ENCODE data around the gene CPM. TPM values are rescaled to one million over a fixed set of nuclear protein-coding genes. Genes with fewer than 3 reads are reported as not detected.
"Not testable (repeated sequence)": the region's sequence is repeated elsewhere in the genome, so short reads cannot be mapped to it uniquely, and the experiment has no call there.

CPM gene
- total RNA-seq, 1 experiment from 2014 or later: 4.2 TPM

DNA sequence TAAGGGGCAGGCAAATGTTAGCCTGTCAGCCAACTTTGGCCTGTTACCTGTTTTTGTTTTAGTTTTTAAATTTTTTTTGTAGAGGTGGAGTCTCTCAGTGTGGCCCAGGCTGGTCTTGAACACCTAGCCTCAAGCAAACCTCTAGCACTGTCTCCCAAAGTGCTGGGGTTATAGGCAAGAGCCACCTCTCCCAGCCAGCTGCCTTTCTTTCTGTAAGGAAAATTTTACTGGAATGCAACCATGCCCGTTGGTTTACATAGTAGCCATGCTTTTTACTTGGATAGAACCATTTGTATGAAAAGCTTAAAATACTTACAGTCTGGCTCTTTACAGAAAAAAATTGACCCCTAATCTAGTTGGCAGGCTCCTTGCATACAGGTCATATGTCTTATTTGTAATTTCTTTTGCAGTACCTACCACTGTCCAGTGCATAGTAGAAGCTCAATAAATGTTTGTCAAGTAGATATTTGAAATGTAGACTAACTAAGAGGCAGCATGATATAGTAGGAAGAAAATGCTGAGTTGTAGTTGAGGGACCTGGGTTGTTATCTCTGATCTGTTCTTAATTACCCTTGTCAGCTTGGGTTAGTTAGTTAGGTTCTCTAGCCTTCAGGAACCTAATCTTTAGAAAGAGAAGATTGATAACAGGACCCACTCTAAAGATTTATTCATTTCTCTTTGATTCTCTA is 120.3 kb downstream of the CPM start:
- no peak overlapping the region for H3K4me2 ChIP-seq
- H3K27ac ChIP-seq: no peak overlapping the region
- peaks cover 8% of the 10 kb centered on the region for H3K4me1 ChIP-seq (replicated peaks; ENCODE audit: insufficient read depth)
- H3K79me2 ChIP-seq (ENCODE audit: low read depth): peaks cover 67% of the 10 kb centered on the region
- H3K9me2 ChIP-seq (ENCODE audit: insufficient read depth): no peaks in the 10 kb centered on the region
- peaks cover 25% of the 10 kb centered on the region for H4K20me1 ChIP-seq (ENCODE audit: insufficient read depth)
- POLR2A ChIA-PET (ENCODE audit: unreplicated experiment): interaction anchor here (0.6 to 0.7 kb wide), 3 partner anchors 13 to 100 kb away, joined by 5 to 6 read pairs (median 6); no protein-coding TSS in a partner anchor
- CTCF ChIA-PET: no interaction called here
- intact Hi-C loops (cut with micrococcal nuclease; ENCODE audit: unreplicated experiment): no loop called here
- BruUV-seq (replicated peaks): no TSS peak
- no peaks in the 10 kb centered on the region for H3K9me3 ChIP-seq (ENCODE audit: insufficient read depth, low read depth)
- no peaks in the 10 kb centered on the region for H3K27me3 ChIP-seq (ENCODE audit: insufficient read depth, low read depth)
- TF ChIP-seq, protein P1, sequence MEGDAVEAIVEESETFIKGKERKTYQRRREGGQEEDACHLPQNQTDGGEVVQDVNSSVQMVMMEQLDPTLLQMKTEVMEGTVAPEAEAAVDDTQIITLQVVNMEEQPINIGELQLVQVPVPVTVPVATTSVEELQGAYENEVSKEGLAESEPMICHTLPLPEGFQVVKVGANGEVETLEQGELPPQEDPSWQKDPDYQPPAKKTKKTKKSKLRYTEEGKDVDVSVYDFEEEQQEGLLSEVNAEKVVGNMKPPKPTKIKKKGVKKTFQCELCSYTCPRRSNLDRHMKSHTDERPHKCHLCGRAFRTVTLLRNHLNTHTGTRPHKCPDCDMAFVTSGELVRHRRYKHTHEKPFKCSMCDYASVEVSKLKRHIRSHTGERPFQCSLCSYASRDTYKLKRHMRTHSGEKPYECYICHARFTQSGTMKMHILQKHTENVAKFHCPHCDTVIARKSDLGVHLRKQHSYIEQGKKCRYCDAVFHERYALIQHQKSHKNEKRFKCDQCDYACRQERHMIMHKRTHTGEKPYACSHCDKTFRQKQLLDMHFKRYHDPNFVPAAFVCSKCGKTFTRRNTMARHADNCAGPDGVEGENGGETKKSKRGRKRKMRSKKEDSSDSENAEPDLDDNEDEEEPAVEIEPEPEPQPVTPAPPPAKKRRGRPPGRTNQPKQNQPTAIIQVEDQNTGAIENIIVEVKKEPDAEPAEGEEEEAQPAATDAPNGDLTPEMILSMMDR (conservative IDR thresholded peaks at IDR 0.05): no peak
- TF ChIP-seq EZH2 (IDR thresholded peaks at IDR 0.05; ENCODE audit: low read depth): no peak
- DNase-seq: no peak
- peaks cover 10% of the 10 kb centered on the region; the same call in 1 of the 2 replicates for H3F3A ChIP-seq (ENCODE audit: insufficient read depth, low read depth)
- no peak overlapping the region for H2AFZ ChIP-seq
- peaks cover 36% of the 10 kb centered on the region for H3K36me3 ChIP-seq (ENCODE audit: low read depth)
- no peak overlapping the region for H3K4me3 ChIP-seq

DNA sequence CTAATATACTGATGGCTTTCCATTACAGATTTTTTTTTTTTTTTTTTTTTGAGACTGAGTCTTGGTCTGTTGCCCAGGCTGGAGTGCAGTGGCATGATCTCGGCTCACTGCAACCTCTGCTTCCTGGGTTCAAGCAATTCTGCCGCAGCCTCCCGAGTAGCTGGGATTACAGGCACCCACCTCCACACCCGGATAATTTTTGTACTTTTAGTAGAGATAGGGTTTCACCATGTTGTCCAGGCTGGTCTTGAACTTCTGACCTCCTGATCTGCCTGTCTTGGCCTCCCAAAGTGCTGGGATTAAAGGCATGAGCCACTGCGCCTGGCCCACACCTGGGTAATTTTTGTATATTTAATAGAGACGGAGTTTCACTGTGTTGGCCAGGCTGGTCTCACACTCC is 121.4 kb downstream of the CPM start:
- Histone ChIP-seq H3K36me3 (ENCODE audit: low read depth) (peaks cover 36% of the 10 kb centered on the region), H3K4me1 (replicated peaks; ENCODE audit: insufficient read depth) (peaks cover 16% of the 10 kb centered on the region), H4K20me1 (ENCODE audit: insufficient read depth) (peaks cover 18% of the 10 kb centered on the region), H3K79me2 (ENCODE audit: low read depth) (peaks cover 60% of the 10 kb centered on the region), H3F3A (ENCODE audit: insufficient read depth, low read depth) (peaks cover 21% of the 10 kb centered on the region)
- H3K4me2 ChIP-seq; intact Hi-C loops (cut with micrococcal nuclease; ENCODE audit: unreplicated experiment); H3K27ac ChIP-seq; POLR2A ChIA-PET (ENCODE audit: unreplicated experiment); DNase-seq; H3K9me2 ChIP-seq (ENCODE audit: insufficient read depth); H3K9me3 ChIP-seq (ENCODE audit: insufficient read depth, low read depth); BruUV-seq (replicated peaks); H2AFZ ChIP-seq; H3K4me3 ChIP-seq; H3K27me3 ChIP-seq (ENCODE audit: insufficient read depth, low read depth): not testable (repeated sequence)
- CTCF ChIA-PET: interaction anchor here (0.6 to 0.7 kb wide), 2 partner anchors 344 to 418 kb away, joined by 3 to 5 read pairs; no protein-coding TSS in a partner anchor

DNA sequence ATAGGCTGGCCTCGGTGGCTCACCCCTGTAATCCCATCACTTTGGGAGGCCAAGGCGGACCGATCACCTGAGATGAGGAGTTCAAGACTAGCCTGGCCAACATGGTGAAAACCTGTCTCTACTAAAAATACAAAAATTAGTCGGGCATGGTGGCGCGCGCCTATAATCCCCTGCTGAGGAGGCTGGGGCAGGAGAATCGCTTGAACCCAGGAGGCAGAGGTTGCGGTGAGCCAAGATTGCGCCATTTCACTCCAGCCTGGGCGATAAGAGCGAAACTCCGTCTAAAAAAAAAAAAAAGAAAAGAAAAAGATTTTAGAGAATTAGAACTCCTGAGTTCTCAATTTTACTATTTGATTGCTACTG is 123.0 kb downstream of the CPM start:
- Histone ChIP-seq H3K79me2 (ENCODE audit: low read depth) (peaks cover 60% of the 10 kb centered on the region), H3K36me3 (ENCODE audit: low read depth) (peaks cover 36% of the 10 kb centered on the region), H3F3A (ENCODE audit: insufficient read depth, low read depth) (peaks cover 28% of the 10 kb centered on the region), H3K4me1 (replicated peaks; ENCODE audit: insufficient read depth) (peaks cover 20% of the 10 kb centered on the region), H4K20me1 (ENCODE audit: insufficient read depth) (peaks cover 15% of the 10 kb centered on the region), H3K4me3 (peak overlapping the region; percentile 84; the same call in 1 of the 2 replicates), H3K27ac (peak overlapping the region; percentile 92; the same call in 1 of the 2 replicates)
- DNase-seq; intact Hi-C loops (cut with micrococcal nuclease; ENCODE audit: unreplicated experiment); H3K27me3 ChIP-seq (ENCODE audit: insufficient read depth, low read depth); H2AFZ ChIP-seq; H3K4me2 ChIP-seq; H3K9me2 ChIP-seq (ENCODE audit: insufficient read depth); POLR2A ChIA-PET (ENCODE audit: unreplicated experiment); H3K9me3 ChIP-seq (ENCODE audit: insufficient read depth, low read depth); CTCF ChIA-PET: not testable (repeated sequence)
- TSS peak; percentile 43 for BruUV-seq (replicated peaks)

DNA sequence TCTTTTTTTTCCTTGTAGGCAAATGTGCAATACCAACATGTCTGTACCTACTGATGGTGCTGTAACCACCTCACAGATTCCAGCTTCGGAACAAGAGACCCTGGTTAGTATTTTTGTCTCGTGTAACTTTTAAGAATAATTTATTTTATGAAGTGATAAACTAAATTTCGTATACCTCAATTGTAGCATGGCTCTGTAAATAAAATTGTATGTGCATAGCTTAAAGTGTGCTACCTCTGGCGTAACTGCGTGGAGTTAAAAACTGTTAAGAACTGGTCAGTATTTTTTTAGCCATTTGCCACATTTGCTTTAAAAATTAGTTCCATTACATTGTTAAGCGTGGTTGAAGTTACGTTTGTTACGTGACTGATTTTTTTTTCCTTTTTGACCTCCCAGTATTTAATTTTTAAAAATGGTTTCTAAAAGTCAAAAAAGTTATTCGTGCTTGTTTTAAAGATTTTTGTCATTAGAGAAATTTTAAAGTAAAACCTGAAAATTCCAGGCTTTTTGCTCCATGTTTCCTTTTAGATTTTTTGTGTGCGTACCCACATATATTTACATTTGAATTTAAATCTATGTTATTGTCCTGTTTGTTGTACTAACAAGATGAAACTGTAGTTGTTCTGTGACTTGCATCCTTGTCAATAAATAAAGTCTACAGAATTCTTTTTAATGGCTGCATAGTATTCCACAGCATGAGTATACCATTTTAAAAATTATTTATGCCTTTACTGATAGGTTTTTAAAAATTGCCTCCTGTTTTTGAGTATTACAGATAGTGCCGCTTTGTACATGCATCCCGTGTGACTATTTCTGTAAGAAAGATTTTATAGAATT is 123.6 kb downstream of the CPM start:
- Histone ChIP-seq H3F3A (ENCODE audit: insufficient read depth, low read depth) (peaks cover 28% of the 10 kb centered on the region), H2AFZ (peak overlapping the region; percentile 98), H3K36me3 (ENCODE audit: low read depth) (peaks cover 30% of the 10 kb centered on the region), H3K9me3 (ENCODE audit: insufficient read depth, low read depth) (no peaks in the 10 kb centered on the region), H3K27me3 (ENCODE audit: insufficient read depth, low read depth) (no peaks in the 10 kb centered on the region), H3K4me1 (replicated peaks; ENCODE audit: insufficient read depth) (peaks cover 20% of the 10 kb centered on the region), H3K4me3 (peak overlapping the region; percentile 84), H3K9me2 (ENCODE audit: insufficient read depth) (no peaks in the 10 kb centered on the region), H3K79me2 (ENCODE audit: low read depth) (peaks cover 54% of the 10 kb centered on the region), H3K4me2 (peak overlapping the region; percentile 82), H3K27ac (peak overlapping the region; percentile 92), H4K20me1 (ENCODE audit: insufficient read depth) (peaks cover 11% of the 10 kb centered on the region; the same call in 1 of the 2 replicates)
- ChIA-PET CTCF (no interaction called here), POLR2A (ENCODE audit: unreplicated experiment) (interaction anchor here (0.6 to 0.9 kb wide), 5 partner anchors 8 to 1979 kb away, joined by 3 to 7 read pairs (median 3); no protein-coding TSS in a partner anchor)
- no TSS peak for BruUV-seq (replicated peaks)
- intact Hi-C loops (cut with micrococcal nuclease; ENCODE audit: unreplicated experiment): loop anchor here (5.0 to 10.0 kb wide), 2 partner anchors 122 to 445 kb away; partner anchors contain the start of gene NUP107
- DNase-seq: no peak
- TF ChIP-seq EZH2 (IDR thresholded peaks at IDR 0.05; ENCODE audit: low read depth): no peak
- TF ChIP-seq, protein P1 (conservative IDR thresholded peaks at IDR 0.05): no peak
